ENCODE results near the gene MMP24OS.

DNA sequence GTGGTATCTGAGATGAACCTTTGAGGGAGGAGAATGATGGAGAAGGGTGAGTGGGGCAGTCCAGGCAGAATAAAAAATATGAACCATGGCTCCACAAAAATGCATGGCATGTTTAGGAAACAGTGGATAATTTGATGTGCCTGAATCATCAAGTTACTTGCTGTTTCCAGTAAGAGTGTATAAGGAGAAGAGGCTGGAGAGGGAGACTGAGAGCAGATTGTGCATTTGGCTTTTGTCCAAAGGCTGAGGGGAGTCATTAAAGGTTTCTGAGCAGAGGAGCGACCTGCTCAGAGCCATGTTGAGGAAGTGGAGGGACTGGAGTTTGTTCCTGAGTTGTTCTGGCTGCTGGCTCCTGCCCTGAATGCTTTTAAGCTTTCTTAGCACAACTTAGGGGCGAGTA, 45.3 kb downstream of the MMP24OS start:
- TF ChIP-seq SUZ12 (IDR thresholded peaks at IDR 0.05; ENCODE audit: extremely low read depth, insufficient read depth, insufficient read length) (no peak), ZNF274 (IDR thresholded peaks at IDR 0.05; ENCODE audit: low read depth, low read length) (no peak)

Measured in NT2/D1 (cell line).